ENCODE data around the gene RBM24. TPM values are rescaled to one million over a fixed set of nuclear protein-coding genes. Genes with fewer than 3 reads are reported as not detected.

Gene RBM24
- total RNA-seq, 1 donor from 2014 or later, result 1.2 TPM

- DNase-seq (no peak), ATAC-seq (no peak)
- H3K4me3 ChIP-seq, result no peak overlapping the region
- no peaks in the 10 kb centered on the region for H3K36me3 ChIP-seq
- TF ChIP-seq, protein P1, sequence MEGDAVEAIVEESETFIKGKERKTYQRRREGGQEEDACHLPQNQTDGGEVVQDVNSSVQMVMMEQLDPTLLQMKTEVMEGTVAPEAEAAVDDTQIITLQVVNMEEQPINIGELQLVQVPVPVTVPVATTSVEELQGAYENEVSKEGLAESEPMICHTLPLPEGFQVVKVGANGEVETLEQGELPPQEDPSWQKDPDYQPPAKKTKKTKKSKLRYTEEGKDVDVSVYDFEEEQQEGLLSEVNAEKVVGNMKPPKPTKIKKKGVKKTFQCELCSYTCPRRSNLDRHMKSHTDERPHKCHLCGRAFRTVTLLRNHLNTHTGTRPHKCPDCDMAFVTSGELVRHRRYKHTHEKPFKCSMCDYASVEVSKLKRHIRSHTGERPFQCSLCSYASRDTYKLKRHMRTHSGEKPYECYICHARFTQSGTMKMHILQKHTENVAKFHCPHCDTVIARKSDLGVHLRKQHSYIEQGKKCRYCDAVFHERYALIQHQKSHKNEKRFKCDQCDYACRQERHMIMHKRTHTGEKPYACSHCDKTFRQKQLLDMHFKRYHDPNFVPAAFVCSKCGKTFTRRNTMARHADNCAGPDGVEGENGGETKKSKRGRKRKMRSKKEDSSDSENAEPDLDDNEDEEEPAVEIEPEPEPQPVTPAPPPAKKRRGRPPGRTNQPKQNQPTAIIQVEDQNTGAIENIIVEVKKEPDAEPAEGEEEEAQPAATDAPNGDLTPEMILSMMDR (IDR thresholded peaks at IDR 0.05), result no peak
- no peak overlapping the region for H3K27ac ChIP-seq
- no peaks in the 10 kb centered on the region for H3K9me3 ChIP-seq
- H3K4me1 ChIP-seq, result no peaks in the 10 kb centered on the region
- no peaks in the 10 kb centered on the region for H3K27me3 ChIP-seq (ENCODE audit: low read depth)
- intact Hi-C loops (cut with DNase I), result no loop called here
Measured at GRCh38 chr6:17341117-17341805, 60.1 kb downstream of the RBM24 start.

GRCh38 chr6:17341891-17342290 is 60.7 kb downstream of the RBM24 start:
- H3K9me3 ChIP-seq, result no peaks in the 10 kb centered on the region
- intact Hi-C loops (cut with DNase I), result no loop called here
- TF ChIP-seq, protein P1 (IDR thresholded peaks at IDR 0.05), result no peak
- no peak for DNase-seq
- H3K27me3 ChIP-seq (ENCODE audit: low read depth), result no peaks in the 10 kb centered on the region
- H3K4me1 ChIP-seq, result no peaks in the 10 kb centered on the region
- ATAC-seq, result no peak
- H3K36me3 ChIP-seq, result no peaks in the 10 kb centered on the region
- no peak overlapping the region for H3K4me3 ChIP-seq
- H3K27ac ChIP-seq, result no peak overlapping the region

DNA sequence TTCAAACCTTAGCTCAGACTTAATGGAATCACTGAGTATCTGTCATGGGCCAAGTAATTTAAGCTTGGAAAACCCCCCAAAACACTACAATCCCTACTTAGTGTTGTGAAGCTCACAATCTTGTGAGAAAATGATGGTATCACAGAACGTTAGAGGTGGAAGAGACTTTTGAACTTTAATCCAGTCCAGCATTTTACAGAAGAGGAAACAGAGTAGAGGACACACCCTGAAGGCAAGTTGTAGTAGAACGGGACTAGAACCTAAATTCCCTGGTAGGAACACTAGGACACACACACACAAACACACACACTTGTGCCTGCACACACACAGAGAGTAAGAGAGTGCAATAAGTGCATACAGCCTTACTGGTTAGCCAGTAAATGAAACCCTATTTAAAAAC is 62.1 kb downstream of the RBM24 start:
- Histone ChIP-seq H3K4me3 (no peak overlapping the region), H3K9me3 (no peaks in the 10 kb centered on the region), H3K4me1 (no peaks in the 10 kb centered on the region), H3K27ac (no peak overlapping the region), H3K27me3 (ENCODE audit: low read depth) (no peaks in the 10 kb centered on the region), H3K36me3 (no peaks in the 10 kb centered on the region)
- TF ChIP-seq, protein P1 (IDR thresholded peaks at IDR 0.05), result no peak
- intact Hi-C loops (cut with DNase I), result no loop called here
- ATAC-seq (no peak), DNase-seq (no peak)

Other genes with a start within 250 kb of the RBM24 start
- 4.9 TPM for gene STMND1, start 179.3 kb upstream of the RBM24 start, total RNA-seq
- gene CAP2, start 112.2 kb downstream of the RBM24 start, total RNA-seq, result 4.7 TPM